Forelimb muscle (tissue), 1 donor: Measurements from ENCODE around the gene PRR5L. TPM values are rescaled to one million over a fixed set of nuclear protein-coding genes. Genes with fewer than 3 reads are reported as not detected.

Source experiments
- DNase-seq: peaks from one replicate; pipeline ENCODE4 v3.0.0-alpha.2; 2013; ENCODE audit warnings: low read depth
- polyA plus RNA-seq: library from polyadenylated mRNA; unstranded; fragments of 120-200 nt; gene quantifications from one replicate; pipeline ENCODE4 v1.2.1, GENCODE V29; 2013; ENCODE audit not compliant: insufficient read length

Gene PRR5L
- polyA plus RNA-seq, 1 donor: 7.8 TPM

DNA sequence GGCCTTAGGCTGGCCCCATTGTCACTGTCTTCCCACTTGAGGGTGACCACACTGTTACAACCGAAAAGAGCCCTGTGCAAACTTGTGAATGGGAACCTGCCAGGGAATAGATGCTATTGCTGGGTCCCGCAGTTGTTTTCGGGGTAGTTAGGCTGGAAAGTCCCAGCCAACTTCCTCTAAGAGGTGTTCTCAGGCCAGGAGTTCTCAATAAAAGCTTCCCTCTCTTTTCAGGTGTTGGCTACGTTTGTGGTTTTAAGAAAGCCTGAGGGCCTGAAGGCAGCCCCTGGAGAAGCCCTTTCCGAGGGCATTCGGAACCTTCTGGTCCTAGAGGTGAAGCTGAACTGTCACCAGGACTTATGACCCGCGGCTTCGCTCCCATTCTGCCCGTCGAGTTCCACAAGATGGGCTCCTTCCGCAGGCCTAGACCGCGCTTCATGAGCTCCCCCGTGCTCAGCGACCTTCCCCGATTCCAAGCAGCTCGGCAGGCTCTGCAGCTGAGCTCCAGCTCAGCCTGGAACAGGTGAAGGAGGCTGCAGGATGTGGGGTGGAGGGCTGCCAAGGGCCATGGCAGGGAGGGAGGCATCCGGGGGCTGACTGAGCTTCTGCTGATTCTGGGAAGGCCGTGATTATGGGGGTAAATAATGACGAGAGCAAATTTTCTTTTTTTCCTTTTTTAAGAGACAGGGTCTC is 104.8 kb downstream of the PRR5L start:
- no peak for DNase-seq

DNA sequence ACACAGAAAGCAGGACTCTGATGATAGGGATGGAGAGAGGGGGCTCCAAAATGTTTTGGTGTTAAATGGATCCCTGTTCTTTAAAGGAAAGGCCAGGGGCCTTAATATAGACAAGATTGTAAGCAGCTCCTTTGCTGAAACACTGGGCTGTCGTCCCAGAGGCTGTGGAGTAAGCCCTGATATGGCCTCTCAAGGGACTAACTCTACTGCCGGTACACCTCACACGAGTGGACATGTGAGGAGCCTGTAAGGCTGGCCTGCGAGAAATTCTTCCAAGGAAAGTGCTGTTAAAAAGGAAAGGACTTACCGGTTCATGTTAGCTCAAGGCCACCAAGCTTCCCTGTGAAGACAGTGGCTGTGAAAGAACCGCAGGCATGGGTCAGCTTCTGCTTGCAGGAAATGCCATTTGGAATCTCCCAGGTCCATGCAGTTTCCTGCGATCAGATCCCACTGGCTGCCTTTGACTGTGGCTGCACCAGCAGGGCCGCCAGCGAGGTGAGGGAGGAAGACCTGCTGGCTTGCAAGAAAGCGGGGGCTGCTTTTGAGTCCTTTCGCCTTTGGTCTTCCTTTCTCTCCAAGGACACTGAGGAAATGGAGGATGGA is 106.6 kb downstream of the PRR5L start:
- DNase-seq: no peak

DNA sequence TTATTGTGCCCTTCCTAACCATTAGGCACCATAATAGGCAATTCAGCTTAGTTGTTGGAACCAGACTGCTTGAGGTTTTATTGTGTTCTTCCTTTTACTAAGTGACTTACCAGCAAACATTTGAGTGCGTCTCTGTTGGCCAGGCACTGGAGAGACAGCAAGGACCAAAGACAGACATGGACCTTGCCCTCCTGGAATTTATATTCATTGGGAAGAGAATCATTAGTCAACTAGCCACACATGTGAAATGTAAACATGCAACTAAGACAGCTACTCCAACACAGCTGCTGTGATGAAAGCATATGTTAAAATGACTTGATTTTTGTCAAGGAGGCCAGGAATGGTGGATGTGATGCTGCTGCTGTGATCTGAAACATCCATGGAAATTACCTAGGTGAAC is 107.6 kb downstream of the PRR5L start:
- no peak for DNase-seq

DNA sequence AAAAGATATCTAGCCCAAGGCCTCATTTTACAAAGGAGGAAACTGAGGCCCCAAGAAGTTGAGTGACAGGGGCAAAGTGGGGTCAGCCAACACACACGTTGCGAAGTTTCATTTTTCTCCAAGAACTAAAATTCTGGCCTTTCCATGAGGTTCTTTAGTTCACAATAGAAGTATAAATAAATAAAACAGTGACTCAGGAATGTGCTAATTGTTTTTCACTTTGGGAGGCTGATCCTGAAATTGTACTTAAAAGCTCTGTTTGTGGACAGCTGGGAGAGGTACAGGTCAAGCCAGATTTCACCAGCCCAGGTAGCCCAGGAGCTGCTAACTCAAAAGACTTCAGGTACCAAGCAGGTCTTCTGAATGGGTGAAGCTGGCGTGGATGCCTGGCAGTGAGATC is 108.7 kb downstream of the PRR5L start:
- no peak for DNase-seq

DNA sequence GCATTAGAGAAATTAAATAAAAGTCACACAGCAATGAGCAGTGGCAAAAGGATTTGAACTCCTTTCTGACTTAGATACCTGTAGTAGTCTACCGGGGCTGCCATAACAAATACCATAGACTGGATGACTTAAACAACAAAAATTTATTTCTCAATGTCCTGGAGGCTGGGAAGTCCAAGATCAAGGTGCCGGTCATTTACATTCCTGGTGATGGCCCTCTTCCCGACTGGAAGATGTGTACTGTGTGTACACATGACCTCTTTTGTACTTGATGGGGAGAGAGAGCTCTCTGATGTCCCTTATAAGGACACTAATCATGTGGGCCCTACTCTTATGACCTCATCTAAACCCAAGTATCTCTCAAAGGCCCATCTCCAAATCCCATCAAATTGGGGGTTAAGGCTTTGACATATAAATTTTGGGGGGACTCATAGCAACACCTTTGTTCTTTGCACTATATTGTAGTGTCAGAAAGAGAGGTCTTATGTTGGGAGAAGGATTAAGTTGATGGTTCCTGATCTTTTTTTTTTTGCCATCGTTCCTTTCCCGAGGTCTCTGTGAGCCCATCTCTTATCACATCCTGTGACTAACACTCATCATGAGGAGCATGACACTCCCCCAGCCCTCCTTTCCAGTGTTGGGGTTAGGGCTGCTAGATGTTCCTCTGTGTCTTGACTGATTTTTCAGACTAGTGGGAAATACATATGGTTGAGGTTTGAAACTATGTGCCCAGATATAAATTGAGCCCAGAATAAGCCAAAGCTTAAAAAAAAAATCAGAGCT is 109.7 kb downstream of the PRR5L start:
- DNase-seq: no peak

DNA sequence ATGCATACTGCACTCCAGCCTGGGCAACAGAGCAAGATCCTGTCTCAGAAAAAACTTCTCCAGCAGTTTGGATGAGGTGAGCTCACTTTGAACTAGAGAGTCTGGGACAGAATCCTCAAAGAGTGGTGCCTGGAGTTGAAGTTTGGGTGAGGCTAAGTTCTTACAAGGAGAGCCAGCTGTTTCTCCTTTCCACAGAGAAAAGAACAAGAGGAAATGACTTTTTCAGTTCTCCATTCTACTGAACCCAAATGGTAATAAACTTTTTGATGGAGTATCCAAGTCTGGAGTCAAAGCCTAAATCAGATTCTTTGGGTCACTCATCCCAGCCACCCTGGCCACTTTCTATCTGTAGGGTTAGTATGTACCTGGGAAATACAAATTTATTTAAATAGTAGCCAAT is 111.3 kb downstream of the PRR5L start:
- DNase-seq: no peak

DNA sequence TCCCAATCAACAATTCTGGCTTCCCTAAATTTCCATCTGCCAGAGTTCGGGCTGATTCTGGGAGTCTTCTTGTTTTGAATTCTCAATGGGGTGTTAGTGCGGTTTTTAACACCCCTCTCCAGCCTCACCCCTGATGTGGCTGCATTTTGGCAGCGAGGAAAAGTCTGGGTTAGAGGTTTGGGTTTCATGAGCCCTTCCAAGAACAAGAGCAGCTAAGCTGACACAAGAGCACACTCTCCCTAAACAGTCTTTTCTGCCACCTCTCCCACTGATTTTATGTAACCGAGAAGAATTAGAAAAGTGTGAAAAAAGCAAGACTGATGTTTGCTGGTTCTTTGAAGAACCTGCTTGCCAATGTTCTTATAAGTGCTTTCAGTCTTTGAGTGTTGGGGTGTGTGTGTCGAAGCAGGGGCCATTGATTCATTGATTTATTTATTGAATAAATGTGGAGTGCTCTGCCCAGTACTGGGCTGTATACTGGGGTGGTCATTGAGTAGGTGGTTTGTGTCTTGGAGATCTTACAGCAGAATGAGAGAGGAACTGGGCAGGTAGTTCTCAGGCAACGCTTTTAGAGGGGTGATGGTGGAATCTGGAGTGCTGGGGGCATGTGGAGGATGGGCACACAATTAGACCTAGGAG is 112.5 kb downstream of the PRR5L start:
- DNase-seq: no peak

DNA sequence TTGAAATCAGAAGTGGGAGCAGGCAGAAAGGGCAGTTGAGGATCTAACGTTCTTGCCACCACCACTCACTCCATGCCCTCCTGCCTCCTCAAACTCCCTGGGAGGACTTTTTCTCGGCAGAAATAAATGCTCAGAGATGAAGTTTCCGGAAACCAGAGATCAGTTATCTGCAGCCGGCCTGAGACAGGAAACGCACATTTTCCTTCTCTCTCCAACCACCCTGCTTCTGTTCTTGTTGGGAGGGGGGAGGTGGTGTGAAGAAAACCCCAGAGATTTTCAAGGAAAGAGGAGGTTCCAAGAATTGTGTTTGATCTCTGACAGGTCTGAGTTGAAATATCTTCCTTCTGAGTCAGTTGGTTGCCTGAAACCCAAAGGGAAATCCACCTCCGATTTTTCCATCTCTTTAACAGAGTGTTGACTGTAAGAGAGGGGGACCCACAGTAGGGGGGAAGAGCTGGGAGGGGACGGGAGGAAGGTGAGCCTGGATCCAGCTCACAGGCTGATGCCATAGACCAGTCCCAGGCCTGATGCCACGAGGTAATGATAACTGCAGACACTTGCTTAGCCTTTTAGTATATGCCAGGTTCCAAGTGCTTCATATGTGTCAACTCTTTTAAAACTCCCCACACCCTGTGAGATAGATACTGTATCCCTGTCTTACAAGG is 113.2 kb downstream of the PRR5L start:
- DNase-seq: no peak

DNA sequence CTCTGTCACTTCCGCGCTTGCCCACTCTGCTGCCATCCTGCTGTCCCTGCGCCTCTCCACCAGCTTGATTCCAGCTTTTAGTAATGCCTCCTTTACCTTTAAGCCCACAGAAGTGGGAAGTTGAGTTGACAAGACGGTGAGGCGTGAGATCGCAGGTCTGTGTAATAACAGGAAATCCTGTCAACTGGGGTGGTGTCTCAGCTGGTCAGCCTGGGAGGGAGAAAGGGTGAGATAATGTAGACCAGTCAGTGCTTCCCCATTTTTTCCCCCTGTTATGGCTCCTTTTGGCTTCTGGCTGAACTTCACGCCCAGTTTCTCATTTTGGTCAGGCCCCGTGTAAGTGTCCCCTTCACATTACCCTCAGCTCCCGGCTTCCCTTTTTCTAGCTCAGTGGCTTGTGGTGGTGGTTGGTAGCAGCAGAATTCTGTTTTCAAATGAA is 115.1 kb downstream of the PRR5L start:
- DNase-seq: no peak

DNA sequence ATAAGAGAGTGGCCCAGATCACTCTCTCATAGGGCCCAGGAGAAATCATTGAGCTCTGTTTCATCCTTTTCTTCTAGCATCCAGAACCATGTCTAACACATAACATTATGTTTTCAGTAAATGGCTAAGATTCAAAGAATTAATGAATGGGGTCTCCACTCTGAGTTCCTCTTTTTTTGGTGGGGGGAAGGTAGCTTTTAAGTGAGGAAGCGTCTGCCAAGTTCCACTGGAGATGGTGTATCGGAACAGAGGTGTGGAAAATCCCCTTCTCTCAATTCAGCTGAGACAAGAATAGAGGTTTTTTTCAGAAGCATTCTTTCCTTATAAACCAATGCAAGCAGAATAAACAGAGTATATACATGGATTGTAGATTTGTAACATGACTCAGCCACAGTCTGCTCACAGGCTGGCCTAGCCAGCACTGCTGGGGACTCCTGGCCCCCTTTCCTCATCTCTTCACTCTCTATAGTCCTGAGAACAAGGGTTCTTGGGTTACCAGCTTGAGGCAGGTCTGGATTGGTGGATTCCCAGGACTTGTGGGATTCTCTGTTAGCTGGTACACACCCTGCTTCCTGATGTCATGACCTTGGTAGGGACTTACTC is 116.8 kb downstream of the PRR5L start:
- no peak for DNase-seq

DNA sequence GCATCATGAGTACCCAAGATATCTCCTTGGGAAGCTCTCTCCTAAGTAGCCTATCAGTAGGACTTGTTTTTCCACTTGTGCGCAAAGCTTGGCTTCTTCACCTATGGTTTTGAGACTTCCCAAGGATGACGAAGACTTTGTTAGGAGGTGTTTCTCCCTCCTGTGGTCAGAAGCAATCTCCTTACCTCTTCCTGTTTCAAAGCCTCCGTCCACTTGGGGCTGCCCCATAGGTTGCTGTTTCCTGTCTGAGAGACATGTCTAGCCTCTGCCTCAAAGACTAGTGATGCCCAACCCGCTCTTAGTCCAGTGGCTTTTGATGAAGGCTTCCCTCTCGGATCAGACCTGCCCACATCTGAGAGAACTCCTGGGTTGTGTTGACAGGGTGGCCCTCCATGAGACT is 121.1 kb downstream of the PRR5L start:
- no peak for DNase-seq

DNA sequence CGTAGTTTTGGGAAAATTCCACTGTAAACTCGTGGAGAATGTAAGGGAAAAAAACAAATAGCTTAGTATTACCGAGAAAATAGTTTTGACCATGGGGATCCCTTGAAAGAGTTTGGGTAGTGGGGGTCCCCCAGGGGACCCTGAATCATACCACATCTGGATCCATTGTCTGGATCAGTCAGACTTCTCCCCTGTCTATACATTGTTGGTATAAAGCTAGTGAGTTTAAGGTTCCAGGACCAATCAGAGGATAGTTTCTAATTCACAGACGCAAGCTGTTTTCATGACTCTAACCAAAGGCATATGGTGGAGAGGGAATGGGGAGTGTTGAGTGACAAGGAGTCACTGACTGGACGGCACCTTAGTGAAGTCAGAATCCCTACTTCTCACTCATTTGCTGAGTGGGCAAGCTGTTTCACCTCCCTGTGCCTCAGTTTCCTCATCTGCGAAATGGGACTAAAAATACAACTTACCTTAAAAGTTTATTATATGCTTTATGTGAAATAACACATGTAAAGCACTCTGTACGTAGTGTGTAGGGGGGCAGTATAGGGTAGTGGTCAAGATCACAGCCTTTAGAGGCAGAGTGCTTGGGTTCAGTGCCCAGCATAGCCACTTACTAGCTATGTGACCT is 123.8 kb downstream of the PRR5L start:
- DNase-seq: no peak

DNA sequence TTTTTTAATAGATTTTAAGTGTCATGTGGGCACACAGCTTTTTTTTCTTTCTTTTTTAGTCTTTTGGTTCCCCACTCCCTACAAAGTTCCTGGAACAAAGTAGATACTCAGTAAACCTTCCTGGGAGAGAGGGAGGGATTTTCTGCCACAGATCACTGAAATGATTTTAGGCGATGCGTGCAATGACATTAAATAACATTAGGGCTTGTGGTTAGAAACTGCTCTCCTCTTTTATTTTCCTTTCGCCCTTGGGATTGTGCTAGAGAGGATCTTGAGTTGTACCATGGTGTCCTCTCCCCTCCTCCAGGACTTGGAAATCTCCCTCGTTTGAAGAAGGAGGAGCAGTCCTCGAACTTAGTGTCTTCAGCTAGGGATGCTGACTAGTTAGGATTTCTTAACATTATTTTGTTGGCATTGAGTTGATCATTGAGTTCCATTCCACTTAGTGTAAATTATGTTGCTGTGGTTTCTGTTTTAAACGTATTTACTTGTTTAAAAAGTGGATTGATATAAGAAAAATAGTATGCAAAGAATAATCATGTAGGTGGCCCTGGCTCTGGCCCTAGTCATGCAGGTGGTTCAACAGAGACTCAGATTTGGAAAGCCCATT is 125.6 kb downstream of the PRR5L start:
- no peak for DNase-seq

DNA sequence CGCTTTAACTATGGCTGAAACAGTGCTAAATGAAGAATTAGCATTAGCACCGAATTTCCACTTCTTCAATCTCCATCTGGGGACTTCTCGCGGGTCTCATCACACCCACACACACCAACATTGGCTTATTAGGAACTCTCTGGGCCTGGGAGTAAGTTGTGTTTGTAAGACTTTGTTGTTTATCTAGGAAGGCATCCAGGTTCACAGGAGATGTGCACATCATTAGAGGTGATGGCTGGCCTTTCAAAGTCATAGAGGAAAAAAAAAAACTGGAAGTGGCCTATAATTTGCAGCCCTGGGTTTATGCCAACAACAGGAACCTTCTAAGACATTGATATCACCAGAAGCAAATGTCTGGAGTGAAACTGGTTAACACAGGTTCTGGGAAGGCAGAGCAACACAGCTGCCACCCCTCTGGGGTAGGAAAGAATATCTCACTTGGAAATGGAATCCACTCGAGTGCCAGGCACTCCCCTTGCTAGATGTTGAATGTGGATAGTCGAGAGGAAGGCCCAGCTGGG is 129.5 kb downstream of the PRR5L start:
- no peak for DNase-seq

DNA sequence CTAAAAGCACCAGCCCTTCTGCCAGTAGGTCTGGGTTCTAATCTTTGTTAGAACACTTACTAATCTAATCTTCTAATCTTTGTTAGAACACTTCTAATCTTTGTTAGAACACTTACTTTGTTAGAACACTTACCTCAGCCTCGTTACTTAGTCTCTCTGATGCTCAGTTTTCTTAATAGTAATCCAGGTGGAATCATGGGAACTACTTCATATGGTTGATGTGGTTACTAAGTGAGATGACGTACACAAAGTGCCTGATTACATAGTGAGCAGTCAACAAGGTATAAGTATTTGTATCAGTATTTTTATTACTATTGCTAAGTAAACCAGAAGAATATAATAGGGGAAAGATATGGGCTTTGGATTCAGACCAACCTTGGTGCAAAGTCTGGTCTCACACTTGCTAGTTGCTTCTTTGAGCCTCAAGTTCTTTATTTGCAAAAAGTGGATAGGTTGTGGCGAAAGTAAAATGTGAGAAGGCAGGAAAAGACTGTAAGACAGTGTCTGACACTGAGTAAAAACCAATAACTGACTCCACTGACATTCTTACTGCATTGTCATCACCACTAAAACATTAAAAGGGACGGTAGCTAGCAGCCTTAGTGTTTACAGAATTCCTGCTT is 130.2 kb downstream of the PRR5L start:
- no peak for DNase-seq

DNA sequence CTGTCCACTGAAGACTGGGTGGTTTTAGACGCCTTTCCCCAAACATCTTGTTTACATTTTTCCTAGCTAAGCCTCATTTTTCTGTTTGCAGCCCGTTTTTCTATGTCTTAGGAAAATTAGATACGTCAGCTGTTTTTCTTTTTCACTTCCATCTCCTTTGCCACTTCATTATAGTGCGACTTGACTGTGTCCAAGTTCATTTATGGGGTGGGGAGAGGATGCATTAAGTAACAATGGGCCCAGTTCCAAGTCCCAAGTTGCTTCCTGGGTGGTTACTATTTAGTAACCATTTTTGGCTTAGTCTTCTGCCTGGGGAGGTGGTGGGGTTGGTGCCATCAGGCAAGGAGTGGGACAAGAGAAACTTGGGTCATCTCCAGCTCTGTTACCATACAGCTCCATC is 131.0 kb downstream of the PRR5L start:
- DNase-seq: no peak

DNA sequence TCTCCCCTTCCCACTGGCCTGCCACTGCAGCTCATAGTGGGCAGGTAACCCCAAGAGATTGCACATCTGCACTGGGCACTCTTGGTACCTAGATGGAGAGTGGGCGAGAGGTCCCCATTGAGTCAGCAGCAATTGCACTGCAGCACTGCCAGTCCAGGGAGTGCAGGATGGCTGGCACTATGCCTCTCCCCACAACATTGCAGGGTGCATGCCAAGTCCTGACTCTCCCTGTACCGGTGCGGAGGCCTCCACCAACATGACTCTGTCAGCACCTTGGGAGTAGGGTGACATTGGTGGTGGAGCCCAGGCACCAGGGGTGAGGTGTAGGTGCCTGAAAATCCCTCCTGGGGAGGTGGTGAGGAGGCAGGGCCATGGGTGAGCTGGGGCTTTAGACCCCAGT is 131.8 kb downstream of the PRR5L start:
- no peak for DNase-seq

DNA sequence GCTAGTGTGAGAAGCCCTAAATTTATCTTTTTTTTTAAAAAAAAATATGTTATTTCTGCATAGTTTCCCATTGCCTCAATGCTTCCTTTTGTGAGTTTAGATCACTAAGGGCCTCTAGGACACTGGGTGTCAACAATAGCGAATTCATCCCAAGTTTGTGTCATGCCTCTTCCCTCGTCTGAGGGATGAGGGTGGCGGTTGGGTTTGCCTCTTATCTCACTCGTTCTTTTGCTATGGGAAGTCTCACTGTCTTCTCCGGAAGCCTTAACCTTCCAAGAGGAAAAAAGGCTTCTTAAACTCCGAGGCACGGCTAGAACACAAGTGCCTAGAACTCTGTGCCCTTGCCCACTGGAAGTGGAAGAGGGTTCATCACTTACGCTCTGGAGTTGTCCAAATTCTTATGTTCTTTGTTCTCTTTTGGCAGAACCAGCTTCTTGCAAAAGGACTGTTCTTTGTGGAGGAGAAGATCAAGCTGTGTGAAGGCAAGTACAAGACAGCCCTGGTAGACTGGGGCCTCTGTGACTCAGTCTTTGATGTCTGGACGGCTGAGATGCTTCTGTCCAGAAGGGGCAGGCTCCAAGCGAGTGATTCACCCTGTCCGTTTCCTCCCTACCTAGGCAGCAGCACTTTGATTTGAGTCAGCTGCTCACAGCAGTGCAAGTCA is 135.5 kb downstream of the PRR5L start:
- no peak for DNase-seq

DNA sequence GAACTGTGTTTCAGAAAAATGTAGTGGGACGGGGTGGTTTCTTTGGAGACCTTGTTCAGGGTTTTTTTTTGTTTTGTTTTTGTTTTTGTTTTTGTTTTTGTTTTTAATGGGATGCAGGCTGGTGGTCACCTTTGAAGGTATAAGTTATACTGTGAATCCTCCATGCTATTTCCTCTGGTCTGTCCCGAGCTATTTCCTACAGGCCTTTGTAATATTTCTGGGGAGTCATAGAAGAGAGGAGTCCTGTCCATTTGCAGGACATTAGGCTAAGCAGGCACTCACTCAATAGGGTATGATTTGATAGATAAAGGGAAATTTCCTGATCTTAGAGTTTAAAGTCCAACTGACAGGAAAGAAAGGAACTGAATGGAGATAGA is 136.0 kb downstream of the PRR5L start:
- DNase-seq: no peak
